CD4-positive, alpha-beta T cell treated with Interleukin-15 for 4 hours (primary cell): Measurements from ENCODE around the gene ZNF577.
"Not testable (repeated sequence)": the region's sequence is repeated elsewhere in the genome, so short reads cannot be mapped to it uniquely, and the experiment has no call there.

Experiments used
- DNase-seq: peaks from one replicate; pipeline ENCODE4 v3.0.0-alpha.2; 2020; ENCODE audit warnings: low spot score

The ZNF577 gene

GRCh38 chr19:51887522-51888498 lies at the start of gene ZNF577:
ZNF577 (minus strand) TSS chr19:51887951; CDS start chr19:51880382, 7,569 bp downstream.
- DNase-seq: peak; percentile 71

GRCh38 chr19:51931921-51932320 lies 44.2 kb upstream of the ZNF577 start:
- DNase-seq: no peak

DNA sequence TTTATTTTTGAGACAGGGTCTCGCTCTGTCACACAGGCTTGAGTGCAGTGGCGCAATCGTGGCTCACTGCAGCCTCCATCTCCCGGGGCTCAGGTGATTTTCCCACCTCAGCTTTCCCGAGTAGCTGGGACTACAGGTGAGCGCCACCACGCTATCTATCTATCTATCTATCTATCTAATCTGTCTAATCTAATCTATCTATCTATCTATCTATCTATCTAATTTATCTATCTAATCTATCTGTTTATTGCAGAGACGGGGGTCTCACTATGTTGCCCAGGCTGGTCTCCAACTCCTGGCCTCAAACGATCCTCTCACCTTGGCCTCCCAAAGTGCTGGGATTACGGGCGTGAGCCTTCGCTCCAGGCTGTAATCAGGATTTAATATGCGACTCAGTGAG lies 40.1 kb upstream of the ZNF577 start:
- no peak for DNase-seq

GRCh38 chr19:51926784-51927741 lies 39.3 kb upstream of the ZNF577 start, which contains the start of gene ZNF613:
ZNF613 (plus strand) TSS chr19:51927472; CDS start chr19:51936221, 8,749 bp downstream.
- DNase-seq: peak; percentile 89

- no peak for DNase-seq
Measured at GRCh38 chr19:51926426-51926783, 38.7 kb upstream of the ZNF577 start.

DNA sequence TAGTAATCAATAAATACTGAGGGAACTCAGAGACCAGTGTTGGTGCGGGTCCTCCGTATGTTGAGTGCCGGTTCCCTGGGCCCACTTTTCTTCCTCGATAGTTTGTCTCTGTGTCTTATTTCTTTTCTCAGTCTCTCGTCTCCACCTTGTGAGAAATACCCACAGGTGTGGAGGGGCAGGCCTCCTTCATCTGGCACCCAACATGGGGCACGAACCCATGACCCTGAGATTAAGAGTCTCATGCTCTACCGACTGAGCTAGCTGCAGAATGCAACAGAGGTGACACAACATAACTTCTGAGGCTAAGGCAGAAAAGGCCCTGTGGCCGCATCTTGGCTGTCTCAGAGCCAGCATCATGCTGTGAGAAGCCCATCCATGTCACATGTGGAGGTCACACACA lies 34.2 kb upstream of the ZNF577 start:
- no peak for DNase-seq

DNA sequence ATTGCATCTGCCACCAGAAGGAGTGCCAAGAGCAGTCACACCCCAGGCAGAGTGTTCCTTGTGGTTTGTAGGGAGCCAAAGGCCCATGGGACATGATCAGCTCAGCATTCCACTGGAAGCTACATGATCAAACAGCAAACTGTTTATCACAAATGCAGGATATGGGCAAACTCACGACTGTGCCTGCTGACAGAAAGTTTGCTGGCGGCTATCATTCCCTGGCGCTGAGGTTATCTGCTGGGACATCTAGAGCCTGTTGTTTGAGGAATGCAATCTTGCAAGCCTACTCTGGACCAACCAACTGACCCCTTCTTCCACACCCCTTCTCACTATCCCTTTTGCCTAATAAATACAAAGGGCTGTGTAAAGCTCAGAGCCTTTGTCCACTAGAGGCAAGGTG lies 31.9 kb upstream of the ZNF577 start:
- no peak for DNase-seq

GRCh38 chr19:51916167-51916566 lies 28.4 kb upstream of the ZNF577 start:
- DNase-seq: no peak

GRCh38 chr19:51915324-51915867 lies 27.6 kb upstream of the ZNF577 start:
- no peak for DNase-seq

GRCh38 chr19:51907981-51908380 lies 20.2 kb upstream of the ZNF577 start:
- not testable (repeated sequence) for DNase-seq

GRCh38 chr19:51906108-51906507 lies 18.4 kb upstream of the ZNF577 start:
- DNase-seq: not testable (repeated sequence)

DNA sequence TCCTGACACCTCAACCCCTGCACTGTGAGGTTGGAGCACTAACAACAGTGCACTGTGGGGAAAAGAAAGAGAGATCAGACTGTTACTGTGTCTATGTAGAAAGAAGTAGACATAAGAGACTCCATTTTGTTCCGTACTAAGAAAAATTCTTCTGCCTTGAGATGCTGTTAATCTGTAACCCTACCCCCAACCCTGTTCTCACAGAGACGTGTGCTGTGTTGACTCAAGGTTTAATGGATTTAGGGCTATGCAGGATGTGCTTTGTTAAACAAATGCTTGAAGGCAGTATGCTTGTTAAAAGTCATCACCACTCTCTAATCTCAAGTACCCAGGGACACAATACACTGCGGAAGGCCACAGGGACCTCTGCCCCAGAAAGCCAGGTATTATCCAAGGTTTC lies 17.9 kb upstream of the ZNF577 start:
- not testable (repeated sequence) for DNase-seq

DNA sequence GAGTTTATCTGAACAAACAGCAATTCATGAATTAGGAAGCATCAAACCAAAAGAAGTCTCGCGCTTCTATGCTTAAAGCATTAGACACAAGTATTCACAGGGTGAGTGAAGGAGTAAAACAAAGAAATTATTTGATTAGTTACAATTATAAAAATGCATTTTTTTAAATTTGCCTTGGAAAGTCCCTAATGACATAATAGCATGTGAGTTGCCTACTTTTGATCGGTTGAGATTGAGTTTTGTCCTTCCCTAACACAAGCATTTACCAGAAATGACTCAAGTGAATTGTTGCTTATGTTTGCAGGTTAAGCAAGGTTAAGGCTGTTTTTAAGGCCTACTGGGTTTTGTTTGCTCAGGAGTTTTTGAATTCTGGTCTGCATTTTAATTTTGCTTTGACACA lies 17.5 kb upstream of the ZNF577 start:
- no peak for DNase-seq

DNA sequence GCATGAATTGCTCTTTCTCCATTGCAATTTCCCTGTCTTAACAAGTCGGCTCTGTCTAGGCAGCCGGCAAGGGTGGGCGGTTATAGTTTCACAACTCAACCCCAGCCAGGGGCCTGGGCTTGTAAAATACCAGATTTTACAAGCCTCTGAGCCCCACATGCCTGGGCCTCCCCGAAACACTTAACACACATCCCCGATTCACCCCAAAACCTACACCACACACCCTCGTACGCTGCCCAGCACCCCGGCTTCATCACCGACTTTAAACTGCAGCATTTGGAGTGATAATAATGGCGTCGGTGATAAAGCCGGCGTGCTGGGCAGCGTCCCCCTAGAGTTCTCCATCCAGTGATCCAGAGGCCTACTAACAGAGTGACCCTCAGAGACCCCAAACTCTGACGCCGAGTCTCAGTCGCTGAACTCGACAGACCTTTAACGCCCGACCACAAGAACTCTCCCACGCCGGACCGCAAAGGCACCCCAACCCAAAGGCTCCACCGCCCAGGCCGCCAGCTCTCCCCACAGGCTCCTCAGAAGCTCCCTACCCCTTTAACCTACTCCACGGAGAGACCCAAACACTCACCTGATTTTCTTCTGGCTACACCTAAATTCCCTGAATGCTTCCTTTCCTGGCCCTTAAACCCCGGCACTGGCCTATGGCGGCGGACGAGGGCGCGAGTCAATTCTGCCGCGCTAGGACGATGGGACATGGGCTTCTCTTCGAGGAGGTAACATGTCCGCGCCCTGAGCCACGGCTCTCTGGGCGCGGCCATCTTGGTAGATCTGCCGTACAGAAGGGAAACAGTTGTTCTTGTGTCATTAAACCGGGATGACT lies 16.8 kb upstream of the ZNF577 start, which contains the start of gene ZNF649:
Gene ZNF649, minus strand, starts transcription at position 687 of the 835 bp plus-strand sequence. CDS start 4,910 bp downstream, outside the sequence.
- DNase-seq: peak; percentile 77

DNA sequence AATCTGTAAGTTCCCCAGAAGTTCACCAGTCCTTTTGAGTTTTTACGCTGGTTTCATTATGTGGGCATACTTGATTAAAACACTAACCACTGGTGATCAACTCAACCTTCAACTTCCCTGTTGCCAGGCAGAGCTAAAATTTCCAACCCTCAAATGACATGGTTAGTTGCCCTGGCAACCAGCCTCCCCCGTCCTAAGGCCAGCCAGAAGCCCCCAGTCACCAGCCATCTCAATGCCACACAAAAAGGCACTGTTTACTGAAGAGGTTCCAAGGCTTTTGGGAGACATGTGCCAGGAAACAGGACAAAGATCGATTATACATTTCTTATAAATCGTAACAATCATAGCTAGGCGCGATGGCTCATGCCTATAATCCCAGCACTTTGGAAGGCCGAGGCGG lies 15.4 kb upstream of the ZNF577 start:
- DNase-seq: no peak

- DNase-seq: no peak
Measured at GRCh38 chr19:51901860-51902259, 14.1 kb upstream of the ZNF577 start.

- no peak for DNase-seq
Measured at GRCh38 chr19:51891193-51891747, 3.5 kb upstream of the ZNF577 start.

DNA sequence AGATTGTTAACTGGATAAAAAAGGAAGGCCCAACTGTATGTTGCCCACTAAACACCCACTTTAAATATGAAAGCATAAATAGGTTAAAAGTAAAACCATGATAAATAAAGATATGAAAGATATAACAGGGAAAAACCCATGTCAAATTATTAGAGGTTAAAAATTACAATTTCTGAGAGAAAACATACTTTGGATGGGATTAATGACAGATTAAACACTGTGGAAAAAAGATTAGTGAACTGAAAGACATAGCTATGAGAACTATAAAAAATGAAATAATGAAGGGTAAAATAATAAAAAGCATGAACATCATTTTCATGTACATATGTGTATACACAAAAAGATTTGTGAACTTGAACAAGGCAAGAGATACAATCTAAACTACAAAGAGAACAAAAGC lies 2.2 kb upstream of the ZNF577 start:
- no peak for DNase-seq

- DNase-seq: no peak
Measured at GRCh38 chr19:51884713-51885112, 3.0 kb downstream of the ZNF577 start.

DNA sequence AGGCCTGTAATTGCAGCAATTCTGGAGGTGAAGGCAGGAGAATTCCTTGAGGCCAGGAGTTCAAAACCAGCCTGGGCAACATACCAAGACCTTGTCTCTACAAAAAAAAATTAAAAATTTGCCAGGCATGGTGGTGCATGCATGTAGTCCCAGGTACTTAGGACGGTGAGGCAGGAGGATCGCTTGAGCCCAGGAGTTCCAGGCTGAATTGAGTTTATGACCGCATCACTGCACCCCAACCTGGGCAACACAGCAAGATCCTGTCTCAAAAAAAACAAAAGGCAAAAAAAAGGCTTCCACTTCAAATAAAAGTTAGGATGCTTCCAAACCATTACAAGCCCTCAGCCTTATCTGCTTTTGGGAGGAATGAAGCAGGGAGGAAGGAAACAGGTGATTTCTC lies 5.2 kb downstream of the ZNF577 start:
- no peak for DNase-seq

- DNase-seq: no peak
Measured at GRCh38 chr19:51873097-51873496, 14.7 kb downstream of the ZNF577 start.
